ENCODE measurements around the gene ZNF236.

GRCh38 chr18:76794326-76794725, 28.0 kb upstream of the ZNF236 start:
- no peak for TF ChIP-seq YY1 (IDR thresholded peaks at IDR 0.05; ENCODE audit: insufficient read depth, insufficient read length)
- no peak for TF ChIP-seq ZNF274 (IDR thresholded peaks at IDR 0.05; ENCODE audit: low read depth, low read length)

All from NT2/D1 (cell line).